Brain microvascular endothelial cell (primary cell): ENCODE data around the gene KLHL26.

Source experiments
- DNase-seq: peaks from one replicate; pipeline ENCODE4 v3.0.0-alpha.2; 2020
- H3K27ac ChIP-seq: fragments of 250-450 bp; sonication (Bioruptor Pico); 2 replicates; pipeline ENCODE4 v1.5.1; 2020; ENCODE audit warnings: mild to moderate bottlenecking, moderate library complexity
- H3K27me3 ChIP-seq: fragments of 250-450 bp; sonication (Bioruptor Pico); replicated peaks from 2 replicates; pipeline ENCODE4 v1.5.1; 2020; ENCODE audit warnings: mild to moderate bottlenecking
- H3K36me3 ChIP-seq: fragments of 250-450 bp; sonication (Bioruptor Pico); replicated peaks from 2 replicates; pipeline ENCODE4 v1.5.1; 2020; ENCODE audit warnings: mild to moderate bottlenecking
- H3K4me3 ChIP-seq: 2 replicates; pipeline ENCODE4 v1.5.1; 2011; ENCODE audit warnings: low read depth, mild to moderate bottlenecking, control low read depth, low read length, moderate library complexity
- in situ Hi-C: cut with HindIII; loops from 2 replicates; pipeline ENCODE4 v1.10.0; 2017; ENCODE audit warnings: low sequenced_read_pairs, low pct_ligation_motif_present
- TF ChIP-seq, protein P1 (sequence below): IDR thresholded peaks from 2 replicates; pipeline ENCODE4 v1.5.1; 2011; ENCODE audit warnings: low read depth, mild to moderate bottlenecking, moderate library complexity, low read length, control low read depth, inconsistent platforms; ENCODE audit errors: missing control alignments

Gene KLHL26

DNA sequence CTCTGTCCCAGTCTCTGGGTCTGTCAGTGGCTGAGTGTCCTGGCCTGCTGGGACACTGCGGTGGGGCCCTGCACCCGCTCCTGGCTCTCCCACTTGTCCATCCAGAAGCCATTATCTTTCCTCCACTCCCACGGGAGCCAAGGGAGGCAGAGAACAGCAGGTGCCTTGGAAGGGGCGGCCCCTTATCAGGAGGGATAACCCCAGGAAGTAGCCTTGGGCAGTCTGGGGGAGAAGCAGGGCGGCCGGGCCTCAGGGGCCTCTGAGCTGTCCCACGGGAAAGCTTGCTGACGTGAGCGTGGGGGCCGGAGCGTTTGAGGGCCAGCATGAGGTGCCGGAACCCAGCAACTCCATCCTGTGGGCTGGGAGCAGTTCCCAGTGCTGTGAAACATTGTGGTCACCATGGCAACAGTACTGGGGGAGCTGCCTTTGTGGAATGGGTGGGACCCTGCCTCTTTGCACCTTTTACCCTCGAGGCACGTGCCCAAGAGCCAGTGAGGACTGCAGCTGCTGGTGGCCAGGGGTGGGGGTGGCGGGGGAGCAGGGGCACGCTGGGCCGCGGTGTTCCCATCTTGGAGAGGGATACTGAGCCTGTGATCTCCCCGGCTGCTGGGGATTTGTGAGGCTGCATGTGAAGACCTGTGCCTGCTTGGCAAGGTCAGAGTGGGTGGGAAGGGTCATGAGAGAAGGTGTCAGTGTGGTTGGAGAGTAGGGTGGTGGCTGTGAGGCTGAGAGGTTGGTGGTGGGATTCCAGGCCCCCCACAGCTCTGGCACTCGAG, 20.9 kb downstream of the KLHL26 start:
- TF ChIP-seq, protein P1, sequence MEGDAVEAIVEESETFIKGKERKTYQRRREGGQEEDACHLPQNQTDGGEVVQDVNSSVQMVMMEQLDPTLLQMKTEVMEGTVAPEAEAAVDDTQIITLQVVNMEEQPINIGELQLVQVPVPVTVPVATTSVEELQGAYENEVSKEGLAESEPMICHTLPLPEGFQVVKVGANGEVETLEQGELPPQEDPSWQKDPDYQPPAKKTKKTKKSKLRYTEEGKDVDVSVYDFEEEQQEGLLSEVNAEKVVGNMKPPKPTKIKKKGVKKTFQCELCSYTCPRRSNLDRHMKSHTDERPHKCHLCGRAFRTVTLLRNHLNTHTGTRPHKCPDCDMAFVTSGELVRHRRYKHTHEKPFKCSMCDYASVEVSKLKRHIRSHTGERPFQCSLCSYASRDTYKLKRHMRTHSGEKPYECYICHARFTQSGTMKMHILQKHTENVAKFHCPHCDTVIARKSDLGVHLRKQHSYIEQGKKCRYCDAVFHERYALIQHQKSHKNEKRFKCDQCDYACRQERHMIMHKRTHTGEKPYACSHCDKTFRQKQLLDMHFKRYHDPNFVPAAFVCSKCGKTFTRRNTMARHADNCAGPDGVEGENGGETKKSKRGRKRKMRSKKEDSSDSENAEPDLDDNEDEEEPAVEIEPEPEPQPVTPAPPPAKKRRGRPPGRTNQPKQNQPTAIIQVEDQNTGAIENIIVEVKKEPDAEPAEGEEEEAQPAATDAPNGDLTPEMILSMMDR: no peak
- in situ Hi-C loops: no loop called here
- peak; percentile 95 for DNase-seq
- Histone ChIP-seq H3K36me3 (no peaks in the 10 kb centered on the region), H3K4me3 (no peak overlapping the region), H3K27ac (peak overlapping the region; percentile 34), H3K27me3 (no peaks in the 10 kb centered on the region)

DNA sequence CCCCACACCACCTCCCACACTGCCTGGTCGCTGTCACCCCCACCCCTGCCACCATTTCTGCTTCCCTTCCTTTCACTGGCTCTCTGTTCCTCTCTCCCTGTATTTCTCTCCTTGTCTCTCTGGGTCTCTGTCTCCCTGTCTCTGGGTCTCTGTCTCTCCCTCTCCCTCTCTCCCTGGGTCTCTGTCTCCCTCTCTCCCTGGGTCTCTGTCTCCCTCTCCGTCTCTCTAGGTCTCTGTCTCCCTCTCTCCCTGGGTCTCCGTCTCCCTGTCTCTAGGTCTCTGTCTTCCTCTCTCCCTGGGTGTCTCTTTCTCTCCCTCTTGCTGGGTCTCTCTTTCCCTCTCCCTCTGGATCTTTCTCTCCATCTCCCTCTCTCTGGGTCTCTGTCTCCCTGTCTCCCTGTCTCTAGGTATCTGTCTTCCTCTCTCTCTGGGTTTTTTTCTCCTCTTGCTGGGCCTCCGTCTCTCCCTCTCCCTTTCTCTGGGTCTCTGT, 21.6 kb downstream of the KLHL26 start:
- Histone ChIP-seq H3K36me3 (no peaks in the 10 kb centered on the region), H3K27me3 (no peaks in the 10 kb centered on the region), H3K4me3 (no peak overlapping the region), H3K27ac (peak overlapping the region; percentile 34)
- in situ Hi-C loops: no loop called here
- no peak for DNase-seq
- TF ChIP-seq, protein P1: no peak

DNA sequence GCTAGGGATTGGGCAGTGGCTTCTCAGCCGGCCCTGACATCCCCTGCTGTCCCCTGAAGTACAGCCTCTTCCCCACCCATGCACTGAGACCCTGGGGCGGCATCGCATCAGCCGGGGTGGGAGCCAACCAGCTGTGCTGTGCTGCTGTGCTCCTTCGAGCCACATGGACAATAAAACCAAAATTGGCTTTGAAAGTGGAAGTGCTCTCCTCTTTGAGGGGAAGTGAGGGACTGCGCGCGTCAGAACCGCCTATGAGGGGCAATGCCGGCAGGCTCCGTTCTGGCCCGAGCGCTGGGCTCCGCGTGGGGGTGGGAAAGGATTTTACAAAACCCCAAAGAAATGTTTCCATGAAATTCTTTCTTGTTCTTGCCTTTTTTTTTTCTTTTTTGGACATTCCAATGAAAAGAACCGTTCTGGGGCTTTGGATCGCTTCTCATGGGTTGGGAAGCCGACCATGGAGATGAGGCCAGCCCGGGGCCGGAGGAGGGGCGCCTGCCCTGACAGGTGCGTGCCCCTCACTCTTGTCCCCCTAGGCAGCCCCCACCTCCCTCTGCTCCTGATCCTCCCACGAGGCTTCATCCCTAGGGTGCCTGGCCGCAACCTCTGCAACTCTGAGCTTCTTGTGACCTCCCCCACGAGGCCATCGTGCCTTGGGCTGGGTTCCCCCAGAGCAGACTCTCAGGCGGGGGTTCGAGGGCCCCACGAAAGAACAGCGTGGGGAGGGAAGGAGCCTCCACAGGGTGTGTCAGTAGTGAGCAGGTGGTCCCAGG, 22.6 kb downstream of the KLHL26 start:
- Histone ChIP-seq H3K4me3 (no peak overlapping the region), H3K27ac (peak overlapping the region; percentile 65), H3K27me3 (no peaks in the 10 kb centered on the region), H3K36me3 (no peaks in the 10 kb centered on the region)
- TF ChIP-seq, protein P1: no peak
- no peak for DNase-seq
- in situ Hi-C loops: no loop called here

DNA sequence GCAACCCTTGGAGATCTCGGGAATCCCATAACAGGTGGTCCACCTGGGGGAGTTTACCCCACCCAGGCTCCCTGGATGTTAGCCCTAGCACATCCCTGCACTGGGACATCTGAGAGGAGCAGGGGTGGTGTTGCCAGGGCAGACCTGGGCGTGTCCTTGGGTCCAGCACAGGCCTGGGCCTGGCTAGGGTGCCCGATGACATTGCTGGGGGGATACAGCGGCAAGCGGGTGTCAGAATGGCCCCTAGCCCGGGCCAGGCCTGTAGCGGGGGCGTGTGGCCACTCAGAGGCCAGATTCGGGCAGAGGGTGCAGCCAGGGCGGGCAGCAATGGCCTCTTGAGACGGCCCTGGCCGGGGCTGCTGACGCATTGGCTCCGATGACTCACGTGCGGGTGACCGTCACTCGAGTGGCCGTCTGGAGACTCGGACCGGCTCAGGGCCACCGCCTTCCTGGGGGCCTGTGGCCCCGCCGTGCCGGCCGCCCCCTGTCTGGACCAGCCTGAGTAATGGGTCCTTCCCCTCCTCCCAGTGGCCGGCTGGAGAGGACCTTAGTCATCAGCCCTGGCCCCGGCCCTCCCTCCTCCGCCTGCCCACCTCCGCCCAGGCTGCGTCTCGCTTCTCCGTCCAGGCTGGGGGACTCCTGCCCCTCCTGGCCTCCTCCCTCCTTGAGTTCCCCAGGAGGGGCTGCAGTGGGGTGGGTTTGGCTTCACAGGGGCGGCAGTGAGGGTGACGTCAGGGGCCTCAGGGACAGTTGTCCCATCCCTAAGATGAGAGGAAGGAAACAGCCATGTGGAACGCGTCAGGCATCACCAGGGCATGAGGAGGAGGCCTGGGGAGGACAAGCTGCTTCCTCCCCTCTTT, 23.5 kb downstream of the KLHL26 start:
- in situ Hi-C loops: no loop called here
- TF ChIP-seq, protein P1: no peak
- no peak overlapping the region for H3K4me3 ChIP-seq
- H3K27ac ChIP-seq: peak overlapping the region; percentile 65
- peak; percentile 78 for DNase-seq
- H3K36me3 ChIP-seq: no peaks in the 10 kb centered on the region
- H3K27me3 ChIP-seq: no peaks in the 10 kb centered on the region

DNA sequence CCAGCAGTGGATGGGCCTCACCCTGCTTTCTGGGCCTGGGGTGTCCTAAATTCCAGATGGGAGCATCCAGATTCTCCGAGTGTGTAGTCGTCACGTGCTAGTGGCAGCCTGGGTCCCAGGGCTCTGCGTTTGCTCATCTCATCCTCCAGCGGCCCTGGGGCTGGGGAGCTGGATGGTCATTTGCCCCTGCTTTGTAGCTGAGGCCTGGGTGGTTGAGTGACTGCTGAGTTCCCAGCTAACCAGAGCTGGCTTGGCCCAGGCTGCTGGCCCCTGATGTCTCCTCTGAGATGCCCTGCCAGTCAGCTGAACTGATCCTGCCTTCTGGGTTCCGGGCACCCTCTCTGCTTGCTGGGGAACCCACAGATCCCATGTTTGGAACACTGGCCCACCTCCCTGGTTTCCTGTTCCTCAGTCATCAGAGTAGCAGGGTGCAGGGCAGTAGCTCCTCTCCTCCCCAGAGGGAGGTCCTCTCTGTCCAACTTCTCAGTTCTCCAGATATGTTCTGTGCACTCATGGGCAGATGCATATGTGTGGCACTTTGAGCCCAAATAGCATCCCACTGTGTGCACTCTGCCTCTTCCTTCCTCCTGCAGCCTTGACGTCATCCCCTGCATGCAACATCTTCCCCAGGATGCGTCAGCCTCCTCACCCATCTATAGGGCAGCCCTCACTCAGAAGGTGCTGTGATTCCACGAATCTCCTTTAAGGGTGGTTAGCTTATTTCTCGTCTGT, 24.3 kb downstream of the KLHL26 start:
- Histone ChIP-seq H3K36me3 (no peaks in the 10 kb centered on the region), H3K4me3 (no peak overlapping the region), H3K27me3 (no peaks in the 10 kb centered on the region), H3K27ac (peak overlapping the region; percentile 65)
- no peak for DNase-seq
- TF ChIP-seq, protein P1: no peak
- in situ Hi-C loops: no loop called here
